ENCODE data around the gene BIRC2. TPM values are rescaled to one million over a fixed set of nuclear protein-coding genes. Genes with fewer than 3 reads are reported as not detected.

BIRC2 gene
- total and polyA plus RNA-seq, 7 donors = 22.5 to 55.1 (median 30.2) TPM

DNA sequence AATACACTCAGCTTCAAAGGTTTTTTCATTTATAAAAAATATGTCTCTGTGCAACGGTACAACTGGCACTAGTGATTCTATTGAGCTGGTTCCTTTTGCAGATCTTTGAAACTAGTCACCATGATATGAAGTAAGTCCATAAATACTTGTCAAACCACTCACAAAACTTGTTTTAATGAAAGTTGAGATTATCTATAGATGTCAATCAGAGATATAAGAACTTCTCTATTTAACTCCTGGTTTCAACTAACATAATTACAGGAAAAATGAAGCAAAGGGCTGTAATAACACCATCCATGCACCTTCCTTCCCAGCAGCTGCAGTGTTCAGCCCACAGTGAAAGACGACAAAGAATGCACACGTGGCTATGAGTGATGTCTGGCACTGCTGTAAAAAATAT is 60.9 kb downstream of the BIRC2 start:
- 45 to 50% (median 47%) methylated on average over 3 of the region's 3 CpGs for WGBS, 3 donors
- no peak for ATAC-seq
- Histone ChIP-seq H3K4me1 (no peaks in the 10 kb centered on the region), H3K27me3 (ENCODE audit: insufficient read depth in 3 of 3, low read length in 2 of 3) (no peaks in the 10 kb centered on the region), H3K27ac (no peak overlapping the region), H3K36me3 (ENCODE audit: insufficient read depth in 1 of 2, low read depth in 1 of 2) (peaks cover 0 to 13% of the 10 kb centered on the region in 2 donors), H3K9me3 (no peaks in the 10 kb centered on the region), H3K4me3 (no peak overlapping the region)
- DNase-seq = no peak
- TF ChIP-seq CTCF (IDR thresholded peaks at IDR 0.05) = no peak
- intact Hi-C loops (cut with DNase I) = no loop called here

- intact Hi-C loops (cut with DNase I) = no loop called here
- Histone ChIP-seq H3K27me3 (ENCODE audit: insufficient read depth in 3 of 3, low read length in 2 of 3) (no peaks in the 10 kb centered on the region), H3K9me3 (no peaks in the 10 kb centered on the region), H3K36me3 (ENCODE audit: insufficient read depth in 1 of 2, low read depth in 1 of 2) (peaks cover 0 to 8% of the 10 kb centered on the region in 2 donors), H3K4me3 (no peak overlapping the region), H3K4me1 (no peaks in the 10 kb centered on the region), H3K27ac (no peak overlapping the region)
- TF ChIP-seq CTCF (IDR thresholded peaks at IDR 0.05) = no peak
- ATAC-seq (no peak), DNase-seq (no peak)
- 77 to 85% (median 84%) methylated on average over 1 of the region's 1 CpG for WGBS, 3 donors
Measured at GRCh38 chr11:102408339-102408738, 61.3 kb downstream of the BIRC2 start.

GRCh38 chr11:102410382-102410784 is 63.4 kb downstream of the BIRC2 start:
- Histone ChIP-seq H3K4me3 (no peak overlapping the region), H3K27me3 (ENCODE audit: insufficient read depth in 3 of 3, low read length in 2 of 3) (no peaks in the 10 kb centered on the region), H3K4me1 (no peaks in the 10 kb centered on the region), H3K36me3 (ENCODE audit: insufficient read depth in 1 of 2, low read depth in 1 of 2) (no peaks in the 10 kb centered on the region), H3K27ac (no peak overlapping the region), H3K9me3 (no peaks in the 10 kb centered on the region)
- peak in 1 of 4 donors; percentile 19 for ATAC-seq
- DNase-seq = no peak
- intact Hi-C loops (cut with DNase I) = no loop called here
- 65 to 81% (median 69%) methylated on average over 5 of the region's 5 CpGs for WGBS, 3 donors
- TF ChIP-seq CTCF (IDR thresholded peaks at IDR 0.05) = no peak

GRCh38 chr11:102411142-102411541 is 64.1 kb downstream of the BIRC2 start:
- DNase-seq = no peak

More at GRCh38 chr11:102411142-102411541, 64.1 kb downstream of the BIRC2 start:
- Histone ChIP-seq H3K4me3 (no peak overlapping the region), H3K36me3 (ENCODE audit: insufficient read depth in 1 of 2, low read depth in 1 of 2) (no peaks in the 10 kb centered on the region), H3K4me1 (no peaks in the 10 kb centered on the region), H3K9me3 (no peaks in the 10 kb centered on the region), H3K27me3 (ENCODE audit: insufficient read depth in 3 of 3, low read length in 2 of 3) (no peaks in the 10 kb centered on the region), H3K27ac (no peak overlapping the region)
- WGBS, 3 donors = 94 to 95% (median 94%) methylated on average over 7 of the region's 7 CpGs
- intact Hi-C loops (cut with DNase I) = no loop called here
- TF ChIP-seq CTCF (IDR thresholded peaks at IDR 0.05) = no peak
- no peak for ATAC-seq
